HFFc6 (cell line): ENCODE data around the gene CHTOP. TPM values are rescaled to one million over a fixed set of nuclear protein-coding genes. Genes with fewer than 3 reads are reported as not detected.
"Not testable (repeated sequence)": the region's sequence is repeated elsewhere in the genome, so short reads cannot be mapped to it uniquely, and the experiment has no call there.

Source experiments
- DNase-seq: peaks from one replicate; pipeline ENCODE4 v3.0.0-alpha.2; 2018
- H3K27ac Mint-ChIP-seq: 2 replicates; pipeline ENCODE4 v1.8.0; 2020; ENCODE audit warnings: mild to moderate bottlenecking, mixed read lengths
- H3K27me3 Mint-ChIP-seq: 2 replicates; pipeline ENCODE4 v1.8.0; 2021; ENCODE audit warnings: mild to moderate bottlenecking, moderate library complexity, mixed read lengths; ENCODE audit not compliant: insufficient read depth
- H3K36me3 Mint-ChIP-seq: 2 replicates; pipeline ENCODE4 v1.8.0; 2021; ENCODE audit warnings: low read depth, mixed read lengths
- H3K4me1 Mint-ChIP-seq: 2 replicates; pipeline ENCODE4 v1.8.0; 2020; ENCODE audit warnings: low read depth, mixed read lengths
- H3K4me3 Mint-ChIP-seq: 2 replicates; pipeline ENCODE4 v1.8.0; 2020; ENCODE audit warnings: mild to moderate bottlenecking, moderate library complexity, mixed read lengths
- H3K9me3 Mint-ChIP-seq: 2 replicates; pipeline ENCODE4 v1.8.0; 2020; ENCODE audit warnings: mild to moderate bottlenecking, mixed read lengths
- total RNA-seq, 6 experiments: library from RNA; stranded (reverse); fragmentation: NEBNext Ultra II Directional; extraction: Animal tissue kit (Norgen Biotek cat#: 25700); gene quantifications; 2 replicates in 1 of 6; 3 replicates in 5 of 6; pipeline ENCODE4 v1.2.3, GENCODE V29; 2021
- TF ChIP-seq, protein P1 (sequence below): fragments of 200-600 bp; sonication (generic); IDR thresholded peaks from 2 replicates; pipeline ENCODE4 v1.5.0; 2021; ENCODE audit warnings: antibody characterized with exemption, mild to moderate bottlenecking

Gene CHTOP
- total RNA-seq, 6 experiments from 2014 or later = 48.1 to 57.9 (median 53.9) TPM

DNA sequence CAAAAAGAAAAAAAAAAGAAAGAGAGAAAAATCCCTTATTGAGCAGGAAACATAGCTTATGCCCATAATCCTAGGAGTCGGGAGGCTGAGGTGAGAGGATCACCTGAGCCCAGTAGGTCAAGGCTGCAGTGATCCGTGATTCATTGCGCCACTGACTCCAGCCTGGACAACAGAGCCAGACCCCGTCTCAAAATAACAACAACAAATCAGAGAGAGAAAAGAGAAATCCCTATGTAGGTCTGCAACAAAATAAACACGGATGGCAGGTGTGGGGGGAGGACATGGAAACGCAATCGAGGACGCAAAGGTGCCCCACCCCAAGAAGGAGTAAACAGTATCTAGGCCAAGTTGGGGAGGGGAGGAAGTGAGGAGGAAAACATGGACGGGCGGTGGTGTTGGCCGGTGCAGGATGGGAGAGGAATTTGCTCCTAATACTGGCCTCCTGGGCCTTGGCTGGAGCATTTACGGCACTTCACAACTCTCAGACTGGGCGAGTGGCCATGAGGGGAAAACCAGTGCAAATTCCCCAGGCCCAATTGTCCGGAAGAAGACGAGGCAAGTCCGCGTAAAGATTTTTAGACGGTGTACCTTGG is 609 bp upstream of the CHTOP start:
- TF ChIP-seq, protein P1, sequence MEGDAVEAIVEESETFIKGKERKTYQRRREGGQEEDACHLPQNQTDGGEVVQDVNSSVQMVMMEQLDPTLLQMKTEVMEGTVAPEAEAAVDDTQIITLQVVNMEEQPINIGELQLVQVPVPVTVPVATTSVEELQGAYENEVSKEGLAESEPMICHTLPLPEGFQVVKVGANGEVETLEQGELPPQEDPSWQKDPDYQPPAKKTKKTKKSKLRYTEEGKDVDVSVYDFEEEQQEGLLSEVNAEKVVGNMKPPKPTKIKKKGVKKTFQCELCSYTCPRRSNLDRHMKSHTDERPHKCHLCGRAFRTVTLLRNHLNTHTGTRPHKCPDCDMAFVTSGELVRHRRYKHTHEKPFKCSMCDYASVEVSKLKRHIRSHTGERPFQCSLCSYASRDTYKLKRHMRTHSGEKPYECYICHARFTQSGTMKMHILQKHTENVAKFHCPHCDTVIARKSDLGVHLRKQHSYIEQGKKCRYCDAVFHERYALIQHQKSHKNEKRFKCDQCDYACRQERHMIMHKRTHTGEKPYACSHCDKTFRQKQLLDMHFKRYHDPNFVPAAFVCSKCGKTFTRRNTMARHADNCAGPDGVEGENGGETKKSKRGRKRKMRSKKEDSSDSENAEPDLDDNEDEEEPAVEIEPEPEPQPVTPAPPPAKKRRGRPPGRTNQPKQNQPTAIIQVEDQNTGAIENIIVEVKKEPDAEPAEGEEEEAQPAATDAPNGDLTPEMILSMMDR = no peak
- no peaks in the 10 kb centered on the region; the same call in 1 of the 2 replicates for H3K27me3 Mint-ChIP-seq
- peak overlapping the region; percentile 93 for H3K4me3 Mint-ChIP-seq
- no peak for DNase-seq
- H3K36me3 Mint-ChIP-seq = peaks cover 44% of the 10 kb centered on the region
- peaks cover 4% of the 10 kb centered on the region; the same call in 1 of the 2 replicates for H3K9me3 Mint-ChIP-seq
- peaks cover 48% of the 10 kb centered on the region for H3K4me1 Mint-ChIP-seq
- peak overlapping the region; percentile 100; the same call in 1 of the 2 replicates for H3K27ac Mint-ChIP-seq

DNA sequence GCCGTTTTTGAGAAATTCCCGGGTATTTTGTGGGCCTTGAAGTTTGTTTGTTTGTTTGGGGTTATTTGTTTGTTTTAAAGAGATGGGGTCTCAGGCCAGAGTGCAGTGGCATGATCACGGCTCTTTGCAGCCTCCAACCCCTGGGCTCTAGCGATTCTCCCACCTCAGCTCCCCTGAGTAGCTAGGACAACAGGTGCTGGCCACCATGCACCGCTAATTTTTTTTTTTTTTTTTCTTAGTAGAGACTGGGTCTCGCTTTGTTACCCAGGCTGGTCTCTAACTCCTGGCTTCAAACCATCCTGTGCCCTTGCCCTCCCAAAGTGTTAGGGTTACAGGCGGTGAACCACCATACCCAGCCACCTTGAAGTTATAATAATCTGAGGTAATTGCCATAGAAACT is 2.0 kb downstream of the CHTOP start:
- Mint-ChIP-seq H3K27ac (no peak overlapping the region), H3K4me3 (peak overlapping the region; percentile 93), H3K36me3 (peaks cover 44% of the 10 kb centered on the region), H3K9me3 (peaks cover 4% of the 10 kb centered on the region; the same call in 1 of the 2 replicates), H3K27me3 (no peaks in the 10 kb centered on the region; the same call in 1 of the 2 replicates), H3K4me1 (peaks cover 40% of the 10 kb centered on the region)
- DNase-seq = no peak
- TF ChIP-seq, protein P1 = no peak

DNA sequence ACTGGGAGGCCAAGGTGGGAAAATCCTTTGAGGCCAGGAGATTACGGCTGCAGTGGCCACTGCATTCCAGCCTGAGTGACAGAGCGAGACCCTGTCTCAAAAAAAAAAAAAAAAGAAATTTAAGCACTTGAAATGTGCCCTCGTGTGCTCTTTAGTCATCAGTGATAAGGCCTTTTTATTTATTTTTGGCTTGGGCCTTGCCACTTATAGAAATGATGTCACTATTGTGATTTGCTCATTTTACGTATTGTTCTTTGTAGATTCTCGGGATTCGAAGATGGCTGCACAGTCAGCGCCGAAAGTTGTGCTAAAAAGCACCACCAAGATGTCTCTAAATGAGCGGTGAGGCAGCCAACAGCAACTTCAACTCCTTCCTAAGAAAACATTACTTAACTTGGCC is 2.4 kb downstream of the CHTOP start:
- H3K27me3 Mint-ChIP-seq = no peaks in the 10 kb centered on the region; the same call in 1 of the 2 replicates
- H3K4me1 Mint-ChIP-seq = peaks cover 36% of the 10 kb centered on the region
- no peak overlapping the region for H3K27ac Mint-ChIP-seq
- TF ChIP-seq, protein P1 = no peak
- H3K36me3 Mint-ChIP-seq = peaks cover 48% of the 10 kb centered on the region
- H3K9me3 Mint-ChIP-seq = peaks cover 4% of the 10 kb centered on the region; the same call in 1 of the 2 replicates
- H3K4me3 Mint-ChIP-seq = peak overlapping the region; percentile 93; the same call in 1 of the 2 replicates
- no peak for DNase-seq

DNA sequence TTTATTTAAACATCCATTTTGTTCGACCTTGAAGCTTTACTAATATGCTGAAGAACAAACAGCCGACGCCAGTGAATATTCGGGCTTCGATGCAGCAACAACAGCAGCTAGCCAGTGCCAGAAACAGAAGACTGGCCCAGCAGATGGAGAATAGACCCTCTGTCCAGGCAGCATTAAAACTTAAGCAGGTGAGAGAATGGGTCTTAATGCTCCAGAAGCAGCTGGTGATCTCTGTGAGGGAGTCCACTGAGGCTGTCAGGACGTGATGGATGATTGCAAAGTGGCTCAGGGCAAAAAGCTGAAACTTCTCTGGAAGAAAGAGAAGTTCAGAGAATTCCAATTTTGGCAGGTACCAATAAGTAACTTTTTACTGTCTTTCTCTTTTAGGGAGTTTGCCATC is 4.4 kb downstream of the CHTOP start:
- Mint-ChIP-seq H3K4me1 (peaks cover 18% of the 10 kb centered on the region), H3K36me3 (peaks cover 50% of the 10 kb centered on the region), H3K4me3 (no peak overlapping the region), H3K27ac (no peak overlapping the region), H3K27me3 (no peaks in the 10 kb centered on the region), H3K9me3 (peaks cover 1% of the 10 kb centered on the region; the same call in 1 of the 2 replicates)
- no peak for DNase-seq
- TF ChIP-seq, protein P1 = no peak

DNA sequence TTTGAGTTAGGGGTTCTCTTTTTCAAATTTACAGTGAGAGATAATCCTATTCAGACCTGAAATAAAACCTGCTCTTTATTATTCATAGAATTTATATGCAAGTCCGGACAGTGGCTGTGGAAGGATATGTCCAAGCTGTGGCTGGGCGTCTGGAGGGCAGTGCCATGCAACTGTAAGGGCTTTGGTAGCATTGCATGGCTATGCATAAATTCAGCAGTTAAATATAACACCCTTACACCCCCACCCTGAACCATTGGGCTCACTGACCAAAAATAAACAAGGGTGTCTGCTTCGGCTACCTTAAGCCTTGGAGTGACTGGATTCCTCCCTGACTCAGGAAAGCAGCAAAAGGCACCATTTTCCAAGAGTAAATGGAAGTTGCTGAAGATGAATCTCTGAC is 5.4 kb downstream of the CHTOP start:
- peaks cover 14% of the 10 kb centered on the region for H3K4me1 Mint-ChIP-seq
- TF ChIP-seq, protein P1 = no peak
- peaks cover 50% of the 10 kb centered on the region for H3K36me3 Mint-ChIP-seq
- no peak for DNase-seq
- H3K27ac Mint-ChIP-seq = no peak overlapping the region
- H3K4me3 Mint-ChIP-seq = no peak overlapping the region
- no peaks in the 10 kb centered on the region for H3K9me3 Mint-ChIP-seq
- H3K27me3 Mint-ChIP-seq = no peaks in the 10 kb centered on the region

DNA sequence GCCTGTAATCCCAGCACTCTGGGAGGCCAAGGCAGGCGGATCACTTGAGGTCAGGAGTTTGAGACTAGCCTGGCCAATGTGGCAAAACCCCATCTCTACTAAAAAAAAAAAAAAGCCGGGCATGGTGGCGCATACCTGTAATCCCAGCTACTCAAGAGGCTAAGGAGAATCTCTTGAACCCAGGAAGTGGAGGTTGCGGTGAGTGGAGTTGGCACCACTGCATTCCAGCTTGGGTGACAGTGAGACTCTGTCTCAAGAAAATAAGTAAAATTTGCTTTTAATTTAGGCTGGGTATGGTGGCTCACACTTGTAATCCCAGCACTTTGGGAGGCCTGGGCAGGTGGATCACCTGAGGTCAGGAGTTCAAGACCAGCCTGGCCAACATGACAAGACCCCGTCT is 6.3 kb downstream of the CHTOP start:
- not testable (repeated sequence) for H3K4me3 Mint-ChIP-seq, H3K27me3 Mint-ChIP-seq, DNase-seq, H3K27ac Mint-ChIP-seq, H3K9me3 Mint-ChIP-seq
- Mint-ChIP-seq H3K4me1 (peaks cover 14% of the 10 kb centered on the region), H3K36me3 (peaks cover 56% of the 10 kb centered on the region)
